Large intestine (tissue), 3 donors: ENCODE measurements around the gene EXOC3L2. TPM values are rescaled to one million over a fixed set of nuclear protein-coding genes. Genes with fewer than 3 reads are reported as not detected.

Experiments used
- DNase-seq, 2 donors: peaks; one replicate each; pipeline versions ENCODE4 v3.0.0 to v3.0.0-alpha.2; 2013
- H3K27ac ChIP-seq: one replicate; pipeline ENCODE4 v1.5.1; 2013; ENCODE audit warnings: low read length
- H3K27me3 ChIP-seq: 2 replicates; pipeline ENCODE4 v1.6.1; 2013; ENCODE audit warnings: low read length; ENCODE audit not compliant: control insufficient read depth, insufficient read depth
- H3K36me3 ChIP-seq: 2 replicates; pipeline ENCODE4 v1.6.1; 2013; ENCODE audit warnings: low read length; ENCODE audit not compliant: control insufficient read depth, insufficient read depth
- H3K4me1 ChIP-seq: one replicate; pipeline ENCODE4 v1.6.1; 2013; ENCODE audit warnings: low read length; ENCODE audit not compliant: control insufficient read depth, insufficient read depth
- H3K4me3 ChIP-seq: one replicate; pipeline ENCODE4 v1.5.1; 2013; ENCODE audit warnings: low read length
- H3K9me3 ChIP-seq: one replicate; pipeline ENCODE4 v1.6.1; 2013; ENCODE audit warnings: mild to moderate bottlenecking, low read depth, low read length, moderate library complexity; ENCODE audit not compliant: control insufficient read depth
- WGBS: methylation state at CpG from one replicate; pipeline ENCODE4 v1.1.5; 2013; ENCODE audit warnings: low lambda C conversion rate; ENCODE audit not compliant: insufficient coverage; 5-methylcytosine and 5-hydroxymethylcytosine counted together
- polyA plus RNA-seq: library from polyadenylated mRNA; unstranded; fragments of 120-200 nt; gene quantifications from one replicate; pipeline ENCODE4 v1.2.1, GENCODE V29; 2013

The EXOC3L2 gene
- polyA plus RNA-seq, 1 donor = 1.7 TPM

- WGBS = 100% methylated on average over 1 of the region's 4 CpGs
- DNase-seq = no peak
- Histone ChIP-seq H3K4me3 (no peak overlapping the region), H3K4me1 (peaks cover 8% of the 10 kb centered on the region), H3K36me3 (peaks cover 6% of the 10 kb centered on the region), H3K9me3 (no peaks in the 10 kb centered on the region), H3K27me3 (no peaks in the 10 kb centered on the region), H3K27ac (no peak overlapping the region)
Measured at GRCh38 chr19:45182758-45183157, 62.4 kb downstream of the EXOC3L2 start.

- Histone ChIP-seq H3K4me1 (peaks cover 11% of the 10 kb centered on the region), H3K9me3 (no peaks in the 10 kb centered on the region), H3K27ac (no peak overlapping the region), H3K36me3 (peaks cover 6% of the 10 kb centered on the region), H3K27me3 (no peaks in the 10 kb centered on the region), H3K4me3 (no peak overlapping the region)
- WGBS = no CpG with 5 or more reads among the region's 7 CpGs
- DNase-seq = no peak
Measured at GRCh38 chr19:45180936-45181335, 64.3 kb downstream of the EXOC3L2 start.

GRCh38 chr19:45179892-45180370 lies 65.3 kb downstream of the EXOC3L2 start:
- Histone ChIP-seq H3K27me3 (no peaks in the 10 kb centered on the region), H3K27ac (no peak overlapping the region), H3K4me3 (peak overlapping the region; percentile 51), H3K9me3 (no peaks in the 10 kb centered on the region), H3K4me1 (peaks cover 11% of the 10 kb centered on the region), H3K36me3 (peaks cover 6% of the 10 kb centered on the region)
- DNase-seq = no peak
- no CpG with 5 or more reads among the region's 9 CpGs for WGBS

DNA sequence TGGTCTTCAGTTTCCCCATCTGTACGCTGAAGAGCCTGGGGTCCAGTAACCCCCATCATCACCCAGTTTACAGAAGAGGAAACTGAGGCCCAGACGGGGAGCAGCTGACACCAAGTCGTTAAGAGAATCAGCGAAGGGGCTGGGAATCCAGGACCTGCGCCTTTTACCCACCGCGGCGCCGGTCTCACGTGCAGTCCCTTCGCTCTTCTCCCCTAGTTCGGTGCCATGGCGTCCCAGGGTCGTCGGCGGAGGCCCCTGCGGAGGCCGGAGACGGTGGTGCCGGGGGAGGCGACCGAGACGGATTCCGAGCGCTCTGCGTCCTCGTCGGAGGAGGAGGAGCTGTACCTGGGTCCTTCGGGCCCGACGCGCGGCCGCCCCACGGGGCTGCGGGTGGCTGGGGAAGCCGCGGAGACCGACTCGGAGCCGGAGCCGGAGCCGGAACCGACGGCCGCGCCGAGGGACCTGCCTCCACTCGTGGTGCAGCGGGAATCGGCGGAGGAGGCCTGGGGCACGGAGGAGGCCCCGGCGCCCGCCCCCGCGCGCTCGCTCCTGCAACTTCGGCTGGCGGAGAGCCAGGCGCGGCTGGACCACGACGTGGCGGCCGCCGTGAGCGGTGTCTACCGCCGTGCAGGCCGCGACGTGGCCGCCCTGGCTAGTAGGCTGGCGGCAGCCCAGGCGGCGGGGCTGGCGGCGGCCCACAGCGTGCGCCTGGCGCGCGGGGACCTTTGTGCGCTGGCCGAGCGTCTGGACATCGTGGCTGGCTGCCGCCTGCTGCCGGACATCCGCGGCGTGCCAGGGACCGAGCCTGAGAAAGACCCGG lies 65.9 kb downstream of the EXOC3L2 start:
- H3K36me3 ChIP-seq = peaks cover 6% of the 10 kb centered on the region
- H3K27me3 ChIP-seq = no peaks in the 10 kb centered on the region
- H3K4me1 ChIP-seq = peaks cover 11% of the 10 kb centered on the region
- DNase-seq = peak; percentile 21 to 62
- peak overlapping the region; percentile 96 for H3K4me3 ChIP-seq
- H3K9me3 ChIP-seq = no peaks in the 10 kb centered on the region
- no CpG with 5 or more reads among the region's 97 CpGs for WGBS
- H3K27ac ChIP-seq = peak overlapping the region; percentile 95

GRCh38 chr19:45178262-45179071 lies 66.7 kb downstream of the EXOC3L2 start, which contains the start of gene BLOC1S3:
Gene BLOC1S3 (plus strand): TSS chr19:45178784. CDS start chr19:45179297, 513 bp downstream.
- peak; percentile 100 for DNase-seq
- WGBS = 10% methylated on average over 2 of the region's 51 CpGs

GRCh38 chr19:45177817-45178261 lies 67.4 kb downstream of the EXOC3L2 start, which contains the start of gene TRAPPC6A:
Gene TRAPPC6A (minus strand): TSS chr19:45178237. CDS start chr19:45178218, 19 bp downstream.
- Histone ChIP-seq H3K27me3 (no peaks in the 10 kb centered on the region), H3K36me3 (peaks cover 6% of the 10 kb centered on the region), H3K9me3 (no peaks in the 10 kb centered on the region), H3K27ac (peak within 1 kb of the TSS; percentile 95), H3K4me1 (peaks cover 11% of the 10 kb centered on the region), H3K4me3 (peak within 1 kb of the TSS; percentile 96)
- WGBS = no CpG with 5 or more reads among the region's 36 CpGs
- no peak for DNase-seq

More at GRCh38 chr19:45178262-45179071, 66.7 kb downstream of the EXOC3L2 start, which contains the start of gene BLOC1S3:
- Histone ChIP-seq H3K27ac (peak within 1 kb of the TSS; percentile 95), H3K27me3 (no peaks in the 10 kb centered on the region), H3K9me3 (no peaks in the 10 kb centered on the region), H3K4me1 (peaks cover 11% of the 10 kb centered on the region), H3K36me3 (peaks cover 6% of the 10 kb centered on the region), H3K4me3 (peak within 1 kb of the TSS; percentile 96)

DNA sequence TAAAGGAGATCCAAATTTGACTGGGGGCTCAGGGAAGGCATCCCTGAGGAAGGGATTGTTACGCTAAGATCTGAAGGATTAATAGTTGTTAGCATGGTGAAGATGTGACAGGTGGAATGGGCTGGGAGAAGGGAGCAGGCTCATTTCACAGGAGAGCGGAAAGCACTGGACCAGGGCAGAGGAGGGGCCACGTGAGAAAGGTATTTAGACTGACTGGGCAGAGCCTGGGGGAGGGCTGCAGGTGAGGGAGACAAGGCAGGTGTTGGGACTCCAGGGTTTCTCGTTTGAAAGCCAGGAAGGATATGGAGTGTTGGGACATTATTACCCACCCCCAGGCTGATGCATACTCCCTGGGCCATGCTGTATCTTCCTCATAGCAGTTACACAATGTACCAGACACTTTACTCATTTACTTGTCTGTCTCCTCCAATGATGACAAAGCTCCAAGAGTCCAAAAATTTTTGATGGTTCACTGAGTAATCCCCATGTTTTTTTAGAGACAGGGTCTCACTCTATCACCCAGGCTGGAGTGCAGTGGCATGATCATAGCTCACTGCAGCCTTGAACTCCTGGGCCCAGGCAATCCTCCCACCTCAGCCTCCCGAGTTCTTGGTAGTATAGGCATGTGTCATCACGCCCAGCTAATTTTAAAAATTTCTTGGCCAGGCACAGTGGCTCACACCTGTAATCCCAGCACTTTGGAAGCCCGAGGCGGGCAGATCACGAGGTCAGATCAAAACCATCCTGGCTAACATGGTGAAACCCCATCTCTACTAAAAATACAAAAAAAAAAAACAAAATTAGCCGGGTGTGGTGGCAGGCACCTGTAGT lies 69.5 kb downstream of the EXOC3L2 start:
- H3K9me3 ChIP-seq = no peaks in the 10 kb centered on the region
- H3K4me1 ChIP-seq = peaks cover 7% of the 10 kb centered on the region
- H3K4me3 ChIP-seq = no peak overlapping the region
- WGBS = 100% methylated on average over 2 of the region's 10 CpGs
- DNase-seq = no peak
- no peaks in the 10 kb centered on the region for H3K27me3 ChIP-seq
- H3K27ac ChIP-seq = no peak overlapping the region
- H3K36me3 ChIP-seq = no peaks in the 10 kb centered on the region

DNA sequence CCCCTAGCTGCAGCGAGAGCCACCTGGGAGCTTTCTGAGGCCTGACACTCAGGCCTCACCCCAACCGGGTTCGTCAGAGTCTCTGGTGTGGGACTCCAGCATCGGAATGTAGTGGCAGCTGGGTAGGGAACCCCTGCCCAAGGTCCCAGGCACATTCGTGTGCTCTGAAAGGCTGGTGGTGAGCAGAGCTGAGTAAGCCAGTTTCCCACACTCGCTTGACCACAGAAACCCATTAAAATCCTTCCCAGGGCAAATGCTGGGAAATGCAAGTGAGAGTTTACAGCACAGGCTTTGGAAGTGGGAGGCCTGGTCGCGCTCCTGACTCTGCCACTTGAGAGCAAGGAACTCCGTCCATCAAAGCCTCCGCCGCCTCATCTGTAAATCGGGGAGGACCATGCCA lies 71.4 kb downstream of the EXOC3L2 start:
- Histone ChIP-seq H3K27me3 (no peaks in the 10 kb centered on the region), H3K4me1 (peaks cover 4% of the 10 kb centered on the region), H3K9me3 (no peaks in the 10 kb centered on the region), H3K36me3 (no peaks in the 10 kb centered on the region), H3K27ac (no peak overlapping the region), H3K4me3 (no peak overlapping the region)
- no peak for DNase-seq
- WGBS = 100% methylated on average over 1 of the region's 12 CpGs

DNA sequence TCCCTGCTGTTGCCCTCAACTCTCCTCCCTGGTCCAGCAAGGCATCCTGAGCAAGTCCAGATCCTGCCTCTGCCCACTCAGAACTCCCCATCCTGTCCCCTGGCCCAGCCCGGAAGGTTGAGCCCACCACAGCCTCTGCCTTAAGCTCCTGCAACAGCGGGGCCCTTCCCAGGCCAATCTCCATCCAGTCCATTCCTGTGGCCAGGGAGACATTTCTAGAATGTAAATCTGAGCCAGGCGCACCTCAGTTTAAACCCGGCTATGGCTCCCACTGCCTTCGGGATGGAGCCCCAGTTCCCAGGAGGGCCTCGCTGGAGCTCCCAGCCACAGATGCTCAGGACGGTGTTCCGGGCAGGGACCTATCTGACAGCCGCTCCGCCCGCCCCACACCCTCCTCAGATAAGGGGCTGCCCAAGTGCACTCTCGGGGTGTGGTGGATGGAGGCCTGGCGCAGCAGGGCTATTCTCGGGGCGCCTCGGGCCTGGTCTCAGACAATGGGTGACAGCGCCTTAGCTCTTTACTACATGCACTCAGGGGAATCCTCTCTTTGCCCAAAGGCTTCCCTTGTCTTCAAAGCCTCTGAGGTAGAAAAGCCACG lies 72.5 kb downstream of the EXOC3L2 start:
- Histone ChIP-seq H3K27me3 (no peaks in the 10 kb centered on the region), H3K9me3 (no peaks in the 10 kb centered on the region), H3K36me3 (no peaks in the 10 kb centered on the region), H3K27ac (no peak overlapping the region), H3K4me3 (no peak overlapping the region), H3K4me1 (peaks cover 4% of the 10 kb centered on the region)
- no peak for DNase-seq
- WGBS = no CpG with 5 or more reads among the region's 18 CpGs
